Measurements from ENCODE around the gene IFT74.

GRCh38 chr9:26949637-26950069 is 6.6 kb upstream of the IFT74 start:
- TF ChIP-seq CTCF (IDR thresholded peaks at IDR 0.05) (no peak), POLR2A (IDR thresholded peaks at IDR 0.05) (no peak), POLR2AphosphoS5 (IDR thresholded peaks at IDR 0.05; ENCODE audit: insufficient read depth in 1 of 2, low read depth in 1 of 2) (no peak)

Measured in vagina (tissue), 2 donors.